Uterus (tissue), 4 donors: ENCODE results near the gene MARCKS. TPM values are rescaled to one million over a fixed set of nuclear protein-coding genes. Genes with fewer than 3 reads are reported as not detected.

ENCODE experiments used
- DNase-seq, 2 donors: peaks; one replicate each; pipeline ENCODE4 v3.0.0-alpha.2; 2019 to 2020
- H3K27ac ChIP-seq, 2 donors: fragments of 200-600 bp; sonication (generic); 1 replicate in 1 of 2; 2 replicates in 1 of 2; pipeline ENCODE4 v1.5.1; 2016 to 2018
- H3K27me3 ChIP-seq, 2 donors: fragments of 200-600 bp; sonication (generic); one replicate each; pipeline ENCODE4 v1.5.1; 2018 to 2019; ENCODE audit warnings: control low read depth in 1 of 2
- H3K36me3 ChIP-seq, 2 donors: fragments of 200-600 bp; sonication (generic); one replicate each; pipeline ENCODE4 v1.5.1; 2019; ENCODE audit warnings: control low read depth in 1 of 2
- H3K4me1 ChIP-seq, 2 donors: fragments of 200-600 bp; sonication (generic); one replicate each; pipeline ENCODE4 v1.5.1; 2018 to 2019; ENCODE audit warnings: control low read depth in 1 of 2
- H3K4me3 ChIP-seq, 2 donors: fragments of 200-600 bp; sonication (generic); 1 replicate in 1 of 2; 2 replicates in 1 of 2; pipeline ENCODE4 v1.5.1; 2018 to 2019; ENCODE audit warnings: mild to moderate bottlenecking in 1 of 2
- H3K9me3 ChIP-seq, 2 donors: fragments of 200-600 bp; sonication (generic); one replicate each; pipeline ENCODE4 v1.5.1; 2019; ENCODE audit warnings: control low read depth in 1 of 2
- POLR2A ChIP-seq, 2 donors: fragments of 450-650 bp; IDR thresholded peaks; one replicate each; pipeline ENCODE4 v1.6.1; 2016; ENCODE audit warnings: antibody characterized with exemption in 2 of 2, mild to moderate bottlenecking in 1 of 2, moderate library complexity in 1 of 2
- intact Hi-C: fragments of 100-400 bp; cut with DNase I; formaldehyde crosslinking; loops from one replicate; pipeline ENCODE4 v1.15.1; 2023; ENCODE audit warnings: low total_unique reads
- total RNA-seq, 4 donors: library from RNA; depleted of rRNA in 3 of 4; stranded (reverse); fragments of >200 nt in 3 of 4; gene quantifications; one replicate each; pipeline versions ENCODE4 v1.1.0 to v1.2.4, GENCODE V29; 2014 to 2023
- TF ChIP-seq, protein P1 (sequence below), 4 experiments: fragments of 200-600 bp in 2 of 4; fragments of 450-650 bp in 2 of 4; sonication (generic) in 2 of 4; IDR thresholded peaks; one replicate each; pipeline ENCODE4 v1.5.1; 2016 to 2019; ENCODE audit warnings: antibody characterized with exemption in 4 of 4, mild to moderate bottlenecking in 2 of 4, moderate library complexity in 1 of 4
- donor health status: DM: yes; HTN: yes; CAD: no.

The MARCKS gene
- total RNA-seq, 4 donors from 2014 or later: 14.9 to 140 (median 42.6) TPM

DNA sequence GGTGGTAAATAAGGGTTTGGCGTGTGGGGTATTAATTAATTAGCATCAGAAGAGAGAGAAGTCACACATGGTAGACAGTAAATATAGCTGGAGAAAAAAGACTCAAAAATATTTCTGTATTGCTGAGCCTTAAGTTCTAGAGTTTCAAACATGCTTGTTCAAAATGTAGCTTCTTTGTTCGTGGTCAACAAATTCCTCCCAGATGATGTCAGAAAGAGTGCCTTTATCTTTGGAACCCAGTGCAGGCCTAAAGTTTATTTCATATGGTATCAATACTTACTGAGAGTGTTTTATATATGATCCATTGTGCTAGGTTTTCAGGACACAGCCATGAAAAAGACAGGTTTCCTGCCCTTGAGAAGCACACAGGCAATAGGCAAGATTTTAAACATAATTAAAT is 18.3 kb downstream of the MARCKS start:
- no peak overlapping the region for H3K4me3 ChIP-seq
- intact Hi-C loops: no loop called here
- H3K4me1 ChIP-seq: no peaks in the 10 kb centered on the region
- H3K9me3 ChIP-seq: no peaks in the 10 kb centered on the region
- no peaks in the 10 kb centered on the region for H3K27me3 ChIP-seq
- no peaks in the 10 kb centered on the region for H3K36me3 ChIP-seq
- H3K27ac ChIP-seq: no peak overlapping the region
- TF ChIP-seq POLR2A (IDR thresholded peaks at IDR 0.05): no peak
- TF ChIP-seq, protein P1, sequence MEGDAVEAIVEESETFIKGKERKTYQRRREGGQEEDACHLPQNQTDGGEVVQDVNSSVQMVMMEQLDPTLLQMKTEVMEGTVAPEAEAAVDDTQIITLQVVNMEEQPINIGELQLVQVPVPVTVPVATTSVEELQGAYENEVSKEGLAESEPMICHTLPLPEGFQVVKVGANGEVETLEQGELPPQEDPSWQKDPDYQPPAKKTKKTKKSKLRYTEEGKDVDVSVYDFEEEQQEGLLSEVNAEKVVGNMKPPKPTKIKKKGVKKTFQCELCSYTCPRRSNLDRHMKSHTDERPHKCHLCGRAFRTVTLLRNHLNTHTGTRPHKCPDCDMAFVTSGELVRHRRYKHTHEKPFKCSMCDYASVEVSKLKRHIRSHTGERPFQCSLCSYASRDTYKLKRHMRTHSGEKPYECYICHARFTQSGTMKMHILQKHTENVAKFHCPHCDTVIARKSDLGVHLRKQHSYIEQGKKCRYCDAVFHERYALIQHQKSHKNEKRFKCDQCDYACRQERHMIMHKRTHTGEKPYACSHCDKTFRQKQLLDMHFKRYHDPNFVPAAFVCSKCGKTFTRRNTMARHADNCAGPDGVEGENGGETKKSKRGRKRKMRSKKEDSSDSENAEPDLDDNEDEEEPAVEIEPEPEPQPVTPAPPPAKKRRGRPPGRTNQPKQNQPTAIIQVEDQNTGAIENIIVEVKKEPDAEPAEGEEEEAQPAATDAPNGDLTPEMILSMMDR (IDR thresholded peaks at IDR 0.05): no peak
- DNase-seq: no peak

DNA sequence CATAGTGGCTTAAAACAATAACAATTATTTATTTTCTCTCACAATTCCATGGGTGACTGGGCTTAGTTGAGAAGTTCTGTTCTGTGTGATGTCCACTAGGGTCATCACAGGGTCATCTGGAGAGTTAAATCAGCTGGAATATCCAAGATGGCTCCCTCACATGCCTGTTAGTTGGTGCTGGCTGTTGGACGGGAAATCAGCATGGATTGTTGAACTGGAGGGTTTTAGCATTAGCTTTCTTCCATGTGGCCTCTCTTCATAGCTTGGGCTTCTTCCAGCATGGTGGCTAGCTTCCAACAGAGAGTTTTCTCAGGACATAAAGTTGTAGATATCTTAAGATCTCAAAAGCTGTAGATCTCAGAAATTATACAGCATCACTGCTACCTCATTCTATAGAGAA is 19.6 kb downstream of the MARCKS start:
- Histone ChIP-seq H3K4me1 (no peaks in the 10 kb centered on the region), H3K4me3 (no peak overlapping the region), H3K36me3 (no peaks in the 10 kb centered on the region), H3K27me3 (no peaks in the 10 kb centered on the region), H3K9me3 (no peaks in the 10 kb centered on the region), H3K27ac (no peak overlapping the region)
- TF ChIP-seq, protein P1 (IDR thresholded peaks at IDR 0.05): no peak
- no peak for TF ChIP-seq POLR2A (IDR thresholded peaks at IDR 0.05)
- DNase-seq: no peak
- intact Hi-C loops: no loop called here

DNA sequence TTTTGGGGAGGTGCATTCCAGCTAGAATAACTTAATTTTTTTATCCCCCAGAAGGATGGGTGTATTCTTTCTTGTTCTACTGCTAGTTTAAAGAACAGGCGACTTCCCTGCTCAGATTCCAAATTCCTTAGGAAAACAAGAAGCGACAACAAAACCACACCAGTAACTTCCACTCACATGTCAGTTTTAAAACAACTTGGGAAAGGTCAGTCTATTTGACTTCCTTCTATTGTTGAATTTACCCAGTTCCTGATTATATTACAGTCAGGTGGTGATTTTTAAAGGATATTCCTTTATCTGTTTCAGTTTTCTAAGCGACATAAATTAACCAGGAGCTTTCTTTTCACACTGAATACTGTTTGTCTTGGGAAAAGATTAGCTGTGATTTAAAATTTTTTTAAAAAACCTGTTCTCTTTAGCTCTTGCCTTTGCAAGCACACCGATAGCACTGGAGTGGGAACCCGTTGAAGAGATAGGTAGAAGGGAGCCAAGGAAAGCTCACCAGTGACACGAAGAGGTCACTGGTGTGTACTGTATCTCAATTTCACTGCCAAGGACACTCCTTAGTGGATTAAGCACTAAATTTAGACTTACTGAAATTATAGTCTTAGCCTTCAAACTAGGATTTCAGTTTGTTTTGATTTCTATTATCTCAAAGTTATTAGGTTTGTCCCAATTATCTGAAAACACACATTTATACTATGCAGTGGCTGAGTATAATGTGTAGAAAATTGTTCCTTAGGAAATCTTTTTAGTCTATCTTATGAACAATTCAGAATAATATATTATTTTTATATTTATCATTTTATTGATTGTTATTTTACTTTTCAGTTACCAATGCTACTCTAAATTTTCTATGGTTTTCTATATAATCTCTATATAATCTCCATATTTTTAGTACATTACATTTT is 22.3 kb downstream of the MARCKS start:
- Histone ChIP-seq H3K36me3 (no peaks in the 10 kb centered on the region), H3K27ac (peak overlapping the region; percentile 22 to 25), H3K4me3 (no peak overlapping the region), H3K4me1 (no peaks in the 10 kb centered on the region), H3K27me3 (no peaks in the 10 kb centered on the region), H3K9me3 (no peaks in the 10 kb centered on the region)
- DNase-seq: peak; percentile 46 to 55
- TF ChIP-seq, protein P1 (IDR thresholded peaks at IDR 0.05): peak; percentile 39 to 67 (median 60)
- no peak for TF ChIP-seq POLR2A (IDR thresholded peaks at IDR 0.05)
- intact Hi-C loops: no loop called here

DNA sequence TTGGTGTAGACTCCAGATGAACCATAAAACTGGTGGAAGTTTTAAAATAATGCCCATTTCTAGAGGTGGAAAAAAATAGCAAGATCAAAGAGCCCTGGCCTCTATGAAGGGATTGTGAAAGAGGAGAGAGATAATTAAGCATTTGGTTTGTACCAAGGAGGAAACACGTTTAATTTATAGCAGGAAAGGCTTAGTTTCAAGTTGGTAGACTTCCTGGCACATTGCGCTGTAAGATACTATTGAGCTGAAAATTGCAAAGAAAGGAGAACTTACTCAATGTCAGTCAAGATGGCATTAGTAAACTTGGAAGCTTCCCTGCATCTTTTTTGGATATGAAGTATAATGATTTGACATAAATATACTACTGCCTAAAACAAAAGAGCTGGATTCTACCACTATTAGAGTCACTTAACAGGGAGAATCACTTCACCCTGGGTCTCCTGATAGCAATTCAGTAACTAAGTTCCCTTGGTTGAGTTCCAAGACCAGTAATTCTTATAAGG is 24.4 kb downstream of the MARCKS start:
- TF ChIP-seq POLR2A (IDR thresholded peaks at IDR 0.05): no peak

DNA sequence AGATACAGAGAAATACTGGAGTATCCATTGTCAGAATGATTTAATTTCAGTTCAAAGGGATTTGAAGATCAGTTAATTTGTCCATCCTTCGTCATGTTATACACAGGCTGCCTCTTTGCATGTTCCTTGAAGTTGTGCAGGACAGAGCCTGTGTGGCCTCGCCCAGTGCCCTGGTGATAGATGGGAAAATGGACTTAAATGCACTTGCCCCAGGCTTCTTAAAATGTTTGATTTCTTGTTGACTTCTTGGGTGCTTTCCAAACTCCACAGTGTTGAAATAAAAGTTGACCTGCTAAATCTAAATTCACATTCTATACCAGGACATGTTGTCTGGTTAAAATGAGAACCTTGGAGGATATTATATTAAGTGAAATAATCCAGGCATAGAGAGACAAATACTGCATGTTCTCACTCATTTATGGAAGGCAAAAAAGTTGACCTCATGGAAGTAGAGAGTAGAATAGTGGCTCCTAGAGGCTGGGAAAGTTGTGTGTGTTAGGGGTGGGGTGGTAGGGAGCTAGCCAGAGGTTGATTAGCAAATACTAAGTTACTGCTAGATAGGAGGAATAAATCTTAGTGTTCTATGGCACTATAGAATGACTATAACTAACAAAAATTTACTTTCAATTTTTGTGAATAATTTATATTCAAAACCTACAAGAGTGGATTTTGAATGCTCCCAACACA is 25.3 kb downstream of the MARCKS start:
- no peak for TF ChIP-seq POLR2A (IDR thresholded peaks at IDR 0.05)
- TF ChIP-seq, protein P1 (IDR thresholded peaks at IDR 0.05): no peak
- intact Hi-C loops: no loop called here

More for the DNA sequence above, 24.4 kb downstream of the MARCKS start:
- no peak overlapping the region for H3K4me3 ChIP-seq
- no peak overlapping the region for H3K27ac ChIP-seq
- H3K36me3 ChIP-seq: no peaks in the 10 kb centered on the region
- no peaks in the 10 kb centered on the region for H3K9me3 ChIP-seq
- no peaks in the 10 kb centered on the region for H3K27me3 ChIP-seq
- DNase-seq: no peak
- no peaks in the 10 kb centered on the region for H3K4me1 ChIP-seq
- intact Hi-C loops: no loop called here

More for the DNA sequence above, 25.3 kb downstream of the MARCKS start:
- no peaks in the 10 kb centered on the region for H3K4me1 ChIP-seq
- H3K4me3 ChIP-seq: no peak overlapping the region
- H3K27me3 ChIP-seq: no peaks in the 10 kb centered on the region
- H3K9me3 ChIP-seq: no peaks in the 10 kb centered on the region
- no peak overlapping the region for H3K27ac ChIP-seq
- DNase-seq: no peak
- H3K36me3 ChIP-seq: no peaks in the 10 kb centered on the region
